GM18858 (cell line): ENCODE results near the gene NCR3LG1.

Experiments used
- ATAC-seq: cut with Tn5 transposase; IDR thresholded peaks from one replicate; pipeline ENCODE4 v1.9.1; 2021; ENCODE audit not compliant: unreplicated experiment

The NCR3LG1 gene

DNA sequence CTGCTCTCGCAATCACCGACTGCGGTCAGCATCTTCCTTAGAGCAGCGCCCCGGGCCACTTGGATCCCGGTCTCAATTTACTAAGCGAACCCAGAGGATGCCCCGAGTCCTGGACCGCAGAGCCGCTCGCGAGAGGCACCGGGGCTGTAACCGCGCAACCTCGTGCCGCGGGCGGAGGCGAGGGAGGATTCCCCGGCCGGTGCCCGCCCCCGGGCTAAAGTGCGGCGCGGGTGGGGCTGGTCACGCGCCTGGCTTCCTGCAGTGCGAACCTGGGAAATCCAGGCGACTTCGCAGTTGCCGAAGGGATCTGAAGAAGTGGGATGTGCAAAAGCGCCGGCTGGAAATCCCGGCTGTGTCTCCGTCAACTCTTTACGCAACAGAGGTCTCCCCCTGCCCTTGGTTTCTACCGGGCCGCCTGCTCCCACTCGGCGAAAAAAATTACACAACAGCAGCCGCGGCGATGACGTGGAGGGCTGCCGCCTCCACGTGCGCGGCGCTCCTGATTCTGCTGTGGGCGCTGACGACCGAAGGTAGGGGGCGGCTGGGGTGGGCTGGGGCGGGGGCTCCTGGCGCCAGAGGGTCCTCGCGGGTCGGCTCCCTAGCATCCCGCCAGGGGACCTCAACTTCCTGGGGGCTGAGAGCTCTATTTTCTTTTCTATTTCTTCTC lies at the start of gene NCR3LG1:
NCR3LG1 (plus strand) TSS at position 291 of the 667 bp plus-strand sequence; CDS start at position 461, 170 bp downstream.
- ATAC-seq: no peak

GRCh38 chr11:17313349-17314231 lies 38.0 kb upstream of the NCR3LG1 start:
- no peak for ATAC-seq

DNA sequence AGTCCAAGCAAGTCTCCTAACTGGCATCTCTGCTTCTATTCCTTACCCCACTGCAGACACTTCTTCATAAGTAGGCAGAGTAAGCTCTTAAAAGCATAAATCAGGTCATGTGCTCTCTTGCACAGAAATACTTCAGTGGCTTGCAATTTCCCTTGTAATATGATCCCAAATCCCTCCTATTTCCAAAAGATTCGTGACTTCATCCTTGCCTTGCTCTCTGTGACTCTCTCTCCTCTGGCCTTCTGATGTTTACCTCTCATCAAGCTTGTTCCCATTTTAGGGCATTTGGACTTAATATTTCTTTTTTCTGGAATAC lies 37.4 kb upstream of the NCR3LG1 start:
- ATAC-seq: no peak

DNA sequence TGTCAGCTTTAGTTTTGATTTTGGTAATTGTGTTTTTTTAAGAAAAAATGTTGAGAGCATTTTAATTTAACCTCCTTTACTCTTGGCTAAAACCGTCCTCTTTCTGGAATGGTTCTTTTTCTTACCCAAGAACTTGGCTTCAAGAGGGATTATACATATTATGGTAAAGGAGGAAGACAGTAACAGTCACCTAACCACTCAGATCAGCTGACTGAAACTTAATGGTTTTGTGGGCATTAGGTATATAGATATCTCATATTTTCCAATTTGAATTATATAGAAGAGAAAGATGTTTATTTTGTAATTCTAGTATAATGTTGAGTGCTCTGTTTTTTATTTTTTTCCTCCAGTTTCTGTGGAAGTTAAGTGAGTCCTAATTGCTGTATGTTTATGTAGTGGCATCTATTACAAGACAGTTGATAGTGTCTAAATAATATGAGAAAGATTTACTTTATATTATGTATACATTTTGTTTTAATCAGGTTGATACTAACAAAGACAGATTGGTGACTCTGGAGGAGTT lies 36.6 kb upstream of the NCR3LG1 start:
- no peak for ATAC-seq

- ATAC-seq: no peak
These were observed 22.6 kb upstream of the NCR3LG1 start for GRCh38 chr11:17328871-17329494.

- ATAC-seq: no peak
These were observed 19.9 kb upstream of the NCR3LG1 start for GRCh38 chr11:17331669-17332068.

- no peak for ATAC-seq
These were observed 17.6 kb upstream of the NCR3LG1 start for GRCh38 chr11:17333799-17334586.

- ATAC-seq: no peak
These were observed 8.3 kb upstream of the NCR3LG1 start for GRCh38 chr11:17343257-17343656.

DNA sequence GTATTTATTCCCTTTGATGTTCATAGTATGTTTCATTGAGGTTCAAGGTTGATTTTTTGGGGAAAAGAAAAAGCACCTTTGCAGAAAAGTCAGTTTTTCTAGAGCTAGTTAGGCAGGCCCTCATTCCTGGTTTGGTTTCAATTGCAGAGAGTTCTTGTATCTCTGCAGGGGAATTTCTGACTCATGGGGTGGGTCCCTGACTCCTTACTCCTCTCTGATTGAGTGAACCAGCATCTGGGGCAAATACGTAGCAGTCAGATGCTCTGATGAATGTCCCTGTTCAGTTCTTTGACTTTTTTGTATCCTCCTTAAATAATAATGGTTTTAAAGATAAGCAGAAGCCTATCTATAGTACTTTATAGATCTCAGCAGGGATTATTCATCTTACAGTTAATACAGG lies 7.7 kb upstream of the NCR3LG1 start:
- ATAC-seq: no peak

DNA sequence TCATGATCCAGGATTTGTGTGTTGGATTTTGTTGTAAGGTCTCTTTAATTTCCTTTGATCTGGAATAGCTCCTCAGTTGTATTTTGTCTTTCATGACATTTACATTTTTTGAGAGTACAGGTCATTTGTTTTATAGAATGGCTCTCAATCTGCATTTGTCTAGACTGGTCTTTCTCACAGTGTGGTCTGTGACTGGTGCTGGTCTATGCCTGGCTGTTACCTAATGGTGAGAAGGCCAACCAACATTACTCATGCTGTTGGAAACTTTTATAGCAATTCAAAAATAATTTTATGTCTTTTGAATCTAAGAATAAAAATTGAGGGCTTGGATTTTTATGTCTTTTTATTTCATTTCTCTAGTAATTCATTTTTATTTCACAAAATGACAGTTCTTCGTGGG lies 3.9 kb upstream of the NCR3LG1 start:
- no peak for ATAC-seq

GRCh38 chr11:17350455-17351171 lies 987 bp upstream of the NCR3LG1 start:
- no peak for ATAC-seq

DNA sequence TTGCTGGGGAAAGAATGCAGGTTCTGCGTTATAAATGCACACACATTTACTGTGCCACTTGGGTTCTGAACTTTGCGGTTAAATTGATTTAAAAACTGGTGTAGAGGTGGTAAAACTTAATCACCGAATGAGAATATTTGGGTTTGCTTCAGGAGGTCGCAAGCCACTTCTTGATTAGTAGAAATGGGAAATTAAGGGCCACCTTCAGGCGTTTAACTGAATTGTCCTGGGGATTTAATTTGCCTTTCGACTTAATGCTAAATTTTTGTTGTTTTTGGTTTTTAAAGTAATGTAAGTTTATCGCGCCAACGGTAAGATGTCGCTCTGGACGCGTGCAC lies 459 bp upstream of the NCR3LG1 start:
- no peak for ATAC-seq

GRCh38 chr11:17352950-17353820 lies 1.6 kb downstream of the NCR3LG1 start:
- no peak for ATAC-seq

GRCh38 chr11:17353821-17354600 lies 2.4 kb downstream of the NCR3LG1 start:
- ATAC-seq: no peak

DNA sequence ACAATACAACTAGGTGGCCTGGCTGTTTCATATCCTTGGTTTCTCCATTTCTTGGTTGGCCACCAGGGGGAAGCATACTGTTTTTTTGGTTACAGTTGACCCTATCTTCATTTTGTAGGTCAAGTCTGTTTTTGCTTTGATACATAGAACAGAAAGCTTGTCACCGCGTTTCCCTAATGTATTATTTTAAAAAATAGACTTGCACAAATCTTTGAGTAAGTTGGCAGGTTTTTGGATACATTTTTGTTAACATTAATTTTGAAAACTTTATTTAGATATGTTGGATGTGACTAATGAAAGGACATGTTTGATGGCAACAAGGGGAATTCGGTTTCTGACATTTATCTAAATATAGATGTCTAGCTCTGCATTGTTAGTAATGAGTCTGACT lies 3.0 kb downstream of the NCR3LG1 start:
- ATAC-seq: no peak

DNA sequence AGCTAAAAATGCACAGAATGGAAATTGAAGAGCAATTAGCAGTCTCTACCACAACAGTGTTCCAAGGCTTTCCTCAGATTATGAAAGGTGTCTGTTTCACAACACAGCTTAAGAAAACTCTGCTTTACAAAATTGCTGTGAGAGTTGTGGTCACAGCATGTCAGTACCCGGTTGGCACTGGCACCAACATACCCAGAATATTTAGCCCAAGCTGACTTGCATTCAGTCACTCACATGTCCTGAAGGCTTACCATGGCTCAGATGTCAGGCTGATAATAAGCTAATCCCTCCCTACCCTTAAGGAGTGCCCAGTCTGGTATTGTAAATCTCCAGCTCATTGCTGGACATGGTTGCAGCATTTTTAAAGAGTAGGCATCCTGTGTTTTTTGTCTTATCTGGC lies 14.9 kb downstream of the NCR3LG1 start:
- ATAC-seq: no peak

- no peak for ATAC-seq
These were observed 17.0 kb downstream of the NCR3LG1 start for GRCh38 chr11:17368551-17368950.

GRCh38 chr11:17369094-17369493 lies 17.5 kb downstream of the NCR3LG1 start:
- no peak for ATAC-seq
